H1 (cell line): Measurements from ENCODE around the gene GPR35. TPM values are rescaled to one million over a fixed set of nuclear protein-coding genes. Genes with fewer than 3 reads are reported as not detected.

Experiments
- CTCF ChIA-PET: fragments of 300-600 bp; sonication (Branson Sonifier 250); formaldehyde crosslinking; loops from one replicate; lab custom pipeline; 2021; ENCODE audit not compliant: partially characterized antibody; lab: Charles Lee
- POLR2A ChIA-PET: fragments of 300-600 bp; sonication (Branson Sonifier 250); formaldehyde crosslinking; loops from one replicate; lab custom pipeline; 2021; ENCODE audit warnings: inconsistent platforms; ENCODE audit not compliant: partially characterized antibody; lab: Charles Lee
- DNase-seq, 2 experiments: peaks; one replicate each; pipeline versions ENCODE4 v3.0.0 to v3.0.0-alpha.2; 2010 to 2022; ENCODE audit warnings: low spot score in 2 of 2, low read depth in 1 of 2, mixed read lengths in 1 of 2
- FAIRE-seq: peaks from 2 replicates; lab custom pipeline; 2011; peaks lifted over from hg19 to GRCh38; lab: Jason Lieb, UNC
- H2AFZ ChIP-seq: 2 replicates; pipeline ENCODE4 v1.8.1; 2012; ENCODE audit warnings: low read length, inconsistent platforms
- H2AK5ac ChIP-seq: 2 replicates; pipeline ENCODE4 v1.6.1; 2013; ENCODE audit warnings: low read depth, low read length
- H2BK120ac ChIP-seq: replicated peaks from 2 replicates; pipeline ENCODE3; 2013; ENCODE audit warnings: low read depth, low read length, inconsistent platforms
- H2BK12ac ChIP-seq: 2 replicates; pipeline ENCODE4 v1.6.1; 2013; ENCODE audit warnings: low read depth, low read length
- H2BK15ac ChIP-seq: 2 replicates; pipeline ENCODE4 v1.6.1; 2013; ENCODE audit warnings: low read length
- H2BK20ac ChIP-seq: 2 replicates; pipeline ENCODE4 v1.6.1; 2013; ENCODE audit warnings: low read length
- H2BK5ac ChIP-seq: 2 replicates; pipeline ENCODE4 v1.6.1; 2013; ENCODE audit warnings: low read depth, low read length
- H3K14ac ChIP-seq: 2 replicates; pipeline ENCODE4 v1.6.1; 2013; ENCODE audit warnings: inconsistent platforms; ENCODE audit not compliant: insufficient read length
- H3K18ac ChIP-seq: 2 replicates; pipeline ENCODE4 v1.6.1; 2013; ENCODE audit warnings: low read length; ENCODE audit errors: extremely low read depth
- H3K23ac ChIP-seq: 2 replicates; pipeline ENCODE4 v1.6.1; 2013; ENCODE audit warnings: inconsistent platforms; ENCODE audit not compliant: insufficient read length
- H3K23me2 ChIP-seq: 2 replicates; pipeline ENCODE4 v1.6.1; 2013; ENCODE audit warnings: low read depth, low read length
- H3K27ac ChIP-seq: 2 replicates; pipeline ENCODE4 v1.6.1; 2011; ENCODE audit warnings: low read depth, low read length, inconsistent platforms
- H3K27me3 ChIP-seq, 4 experiments: replicated peaks in 1 of 4; 1 replicate in 1 of 4; 2 replicates in 3 of 4; pipeline versions ENCODE4 v1.6.1 to v1.8.1; 2011 to 2013; ENCODE audit warnings: low read length in 3 of 4, mild to moderate bottlenecking in 3 of 4, inconsistent platforms in 2 of 4, mixed read lengths in 2 of 4, moderate library complexity in 1 of 4; ENCODE audit not compliant: control insufficient read depth in 3 of 4, insufficient read depth in 3 of 4; ENCODE audit errors: extremely low read depth in 1 of 4
- H3K36me3 ChIP-seq, 4 experiments: 2 replicates each; pipeline versions ENCODE4 v1.6.1 to v1.8.1; 2011 to 2013; ENCODE audit warnings: mild to moderate bottlenecking in 4 of 4, low read length in 3 of 4, moderate library complexity in 2 of 4, control low read depth in 1 of 4, inconsistent platforms in 1 of 4; ENCODE audit not compliant: insufficient read depth in 4 of 4, control insufficient read depth in 2 of 4
- H3K4ac ChIP-seq: replicated peaks from 2 replicates; pipeline ENCODE3; 2013; ENCODE audit warnings: low read length, low read depth, mixed read lengths, inconsistent platforms; ENCODE audit not compliant: insufficient read length
- H3K4me1 ChIP-seq, 4 experiments: replicated peaks in 1 of 4; 1 replicate in 1 of 4; 2 replicates in 3 of 4; pipeline versions ENCODE4 v1.6.1 to v1.8.1; 2011 to 2013; ENCODE audit warnings: low read length in 3 of 4, inconsistent platforms in 2 of 4, mixed read lengths in 1 of 4; ENCODE audit not compliant: insufficient read depth in 4 of 4, control insufficient read depth in 3 of 4
- H3K4me2 ChIP-seq, 2 experiments: 2 replicates each; pipeline versions ENCODE4 v1.6.1 to v1.8.1; 2011 to 2013; ENCODE audit warnings: low read depth in 2 of 2, low read length in 2 of 2, control low read depth in 1 of 2, inconsistent platforms in 1 of 2, mild to moderate bottlenecking in 1 of 2; ENCODE audit not compliant: insufficient read depth in 1 of 2
- H3K4me3 ChIP-seq, 4 experiments: fragments of 200-600, 300-600 bp in 1 of 4; sonication (generic), shearing (Covaris generic), sonication (Bioruptor Twin) in 1 of 4; 2 replicates each; pipeline versions ENCODE4 v1.5.1 to v1.8.1; 2011 to 2016; ENCODE audit warnings: low read length in 4 of 4, low read depth in 3 of 4, control low read depth in 2 of 4, inconsistent platforms in 2 of 4, mild to moderate bottlenecking in 2 of 4, mixed read lengths in 1 of 4, moderate library complexity in 1 of 4; ENCODE audit not compliant: insufficient read depth in 2 of 4; ENCODE audit errors: extremely low read depth in 1 of 4
- H3K56ac ChIP-seq: replicated peaks from 2 replicates; pipeline ENCODE3; 2013; ENCODE audit warnings: low read depth, mild to moderate bottlenecking, mixed read lengths, low read length, inconsistent platforms; ENCODE audit not compliant: insufficient read length
- H3K79me1 ChIP-seq: 2 replicates; pipeline ENCODE4 v1.6.1; 2013; ENCODE audit warnings: low read depth, low read length, control low read depth
- H3K79me2 ChIP-seq, 2 experiments: 2 replicates each; pipeline versions ENCODE4 v1.6.1 to v1.8.1; 2012 to 2013; ENCODE audit warnings: low read length in 2 of 2, mild to moderate bottlenecking in 2 of 2, inconsistent platforms in 1 of 2; ENCODE audit not compliant: insufficient read depth in 2 of 2, control insufficient read depth in 1 of 2
- H3K9ac ChIP-seq, 4 experiments: replicated peaks in 1 of 4; 1 replicate in 1 of 4; 2 replicates in 3 of 4; pipeline versions ENCODE4 v1.6.1 to v1.8.1; 2011 to 2013; ENCODE audit warnings: low read depth in 3 of 4, low read length in 3 of 4, control low read depth in 2 of 4, mild to moderate bottlenecking in 2 of 4, moderate library complexity in 2 of 4, inconsistent platforms in 1 of 4; ENCODE audit errors: extremely low read depth in 1 of 4
- H3K9me3 ChIP-seq, 2 experiments: 2 replicates each; pipeline versions ENCODE4 v1.6.1 to v1.8.1; 2012 to 2013; ENCODE audit warnings: mild to moderate bottlenecking in 2 of 2, moderate library complexity in 2 of 2, control low read depth in 1 of 2, inconsistent platforms in 1 of 2, low read depth in 1 of 2, low read length in 1 of 2, mixed read lengths in 1 of 2; ENCODE audit not compliant: insufficient read depth in 2 of 2
- H4K20me1 ChIP-seq, 2 experiments: replicated peaks in 1 of 2; 2 replicates each; pipeline versions ENCODE3 to v1.8.1; 2011 to 2013; ENCODE audit warnings: inconsistent platforms in 2 of 2, low read length in 2 of 2, mild to moderate bottlenecking in 1 of 2; ENCODE audit not compliant: insufficient read depth in 2 of 2, control insufficient read depth in 1 of 2
- H4K5ac ChIP-seq: 2 replicates; pipeline ENCODE4 v1.6.1; 2013; ENCODE audit warnings: low read length, low read depth, mixed read lengths, inconsistent platforms; ENCODE audit not compliant: insufficient read length
- H4K8ac ChIP-seq: 2 replicates; pipeline ENCODE4 v1.8.0; 2013; ENCODE audit warnings: mild to moderate bottlenecking, moderate library complexity, low read length, inconsistent platforms; ENCODE audit not compliant: insufficient read depth; ENCODE audit errors: extremely low read depth
- H4K91ac ChIP-seq: replicated peaks from 2 replicates; pipeline ENCODE3; 2013; ENCODE audit warnings: low read length, mixed read lengths, inconsistent platforms; ENCODE audit not compliant: insufficient read length
- BACH1 ChIP-seq: IDR thresholded peaks from 2 replicates; pipeline ENCODE4 v1.6.1; 2012; ENCODE audit warnings: low read length, improper control_type of control experiment
- CBX5 ChIP-seq: fragments of 300-800, 300-1000 bp; sonication (generic); IDR thresholded peaks from 2 replicates; pipeline ENCODE4 v1.7.1; 2016; ENCODE audit warnings: antibody characterized with exemption, low read length, low read depth
- CHD2 ChIP-seq: IDR thresholded peaks from 2 replicates; pipeline ENCODE4 v1.6.1; 2012; ENCODE audit warnings: low read length, improper control_type of control experiment
- EGR1 ChIP-seq: IDR thresholded peaks from 2 replicates; pipeline ENCODE4 v1.6.1; 2011; ENCODE audit warnings: low read depth, low read length, borderline replicate concordance
- FOSL1 ChIP-seq: IDR thresholded peaks from 2 replicates; pipeline ENCODE4 v1.6.1; 2011; ENCODE audit warnings: mild to moderate bottlenecking, low read depth, low read length, moderate library complexity; ENCODE audit not compliant: insufficient read depth
- JUND ChIP-seq: IDR thresholded peaks from 2 replicates; pipeline ENCODE4 v1.6.1; 2011; ENCODE audit warnings: mild to moderate bottlenecking, improper control_type of control experiment, low read length
- KDM1A ChIP-seq: fragments of 200-600, 300-600 bp; sonication (generic); IDR thresholded peaks from 2 replicates; pipeline ENCODE4 v1.7.1; 2016; ENCODE audit warnings: mild to moderate bottlenecking, low read length, borderline replicate concordance
- POU5F1 ChIP-seq: IDR thresholded peaks from 2 replicates; pipeline ENCODE4 v1.6.1; 2011; ENCODE audit warnings: low read depth, mild to moderate bottlenecking, low read length, moderate library complexity
- SAP30 ChIP-seq: fragments of 300-600 bp; sonication (generic); IDR thresholded peaks from 2 replicates; pipeline ENCODE4 v1.7.1; 2012; ENCODE audit warnings: low read length, moderate library complexity, mild to moderate bottlenecking, inconsistent platforms; ENCODE audit not compliant: insufficient read depth, insufficient replicate concordance
- TBP ChIP-seq: IDR thresholded peaks from 2 replicates; pipeline ENCODE4 v1.6.1; 2011; ENCODE audit warnings: low read depth, low read length, improper control_type of control experiment
- TEAD4 ChIP-seq: IDR thresholded peaks from 2 replicates; pipeline ENCODE4 v1.6.1; 2012; ENCODE audit warnings: low read depth, low read length, inconsistent platforms, mixed read lengths
- USF2 ChIP-seq: IDR thresholded peaks from 2 replicates; pipeline ENCODE4 v1.6.1; 2011; ENCODE audit warnings: low read length, improper control_type of control experiment
- ZNF274 ChIP-seq: IDR thresholded peaks from 2 replicates; pipeline ENCODE4 v1.7.0; 2012; ENCODE audit warnings: low read length, borderline replicate concordance; ENCODE audit errors: extremely low read depth
- WGBS, 2 experiments: shearing (Covaris generic) in 1 of 2; methylation state at CpG; one replicate each; pipeline versions ENCODE4 v1.1.6 to v1.1.7; 2013 to 2015; ENCODE audit warnings: low lambda C conversion rate in 2 of 2, mixed read lengths in 2 of 2, inconsistent platforms in 1 of 2, low coverage in 1 of 2, missing lambda C conversion rate in 1 of 2; ENCODE audit not compliant: insufficient replicate concordance in 2 of 2, insufficient coverage in 1 of 2, insufficient read length in 1 of 2; ENCODE audit errors: extremely low coverage in 1 of 2, missing lambda C conversion rate in 1 of 2; 5-methylcytosine and 5-hydroxymethylcytosine counted together
- polyA plus RNA-seq, 7 experiments: library from polyadenylated mRNA; depleted of rRNA in 3 of 7; stranded (reverse) in 5 of 7; unstranded in 2 of 7; fragments of >200 nt in 5 of 7; fragments of 200-250 nt in 2 of 7; gene quantifications; 1 replicate in 5 of 7; 2 replicates in 1 of 7; 4 replicates in 1 of 7; pipeline versions ENCODE4 v1.2.1 to v1.2.3, GENCODE V29; 2011 to 2013; ENCODE audit warnings: missing spikeins in 2 of 7, mixed read lengths in 2 of 7
- total RNA-seq: library from RNA; stranded (reverse); fragmentation: NEBNext Ultra II Directional; extraction: Animal tissue kit (Norgen Biotek cat#: 25700); gene quantifications from 2 replicates; pipeline ENCODE4 v1.2.1, GENCODE V29; 2021

Gene GPR35
- total and polyA plus RNA-seq, 2 of the 8 experiments (the other 6 are each of a cell fraction or from before 2014, with no cell fraction given) = 0.47 TPM; not detected in 1

- FAIRE-seq (no peak), DNase-seq (no peak)
- POLR2A ChIA-PET = no interaction called here
- TF ChIP-seq POU5F1 = no peak
- TF ChIP-seq SAP30 = no peak
- TF ChIP-seq CHD2 = no peak
- TF ChIP-seq TEAD4 = no peak
- no peak for TF ChIP-seq KDM1A
- no peak for TF ChIP-seq ZNF274
- no peak for TF ChIP-seq JUND
- no peak for TF ChIP-seq FOSL1
- TF ChIP-seq TBP = no peak
- TF ChIP-seq BACH1 = no peak
- TF ChIP-seq USF2 = no peak
- TF ChIP-seq CBX5 = no peak
- no peak for TF ChIP-seq EGR1
These were observed 6.4 kb downstream of the GPR35 start for GRCh38 chr2:240631548-240632305.

More at GRCh38 chr2:240631548-240632305, 6.4 kb downstream of the GPR35 start:
- Histone ChIP-seq H2AK5ac (no peak overlapping the region), H3K27ac (no peak overlapping the region), H2BK20ac (no peak overlapping the region), H4K8ac (no peak overlapping the region), H3K4me3 (no peak overlapping the region), H3K9ac (no peak overlapping the region), H3K18ac (no peak overlapping the region), H4K5ac (no peak overlapping the region), H3K4ac (no peak overlapping the region), H2BK12ac (no peak overlapping the region), H3K4me2 (no peak overlapping the region), H4K20me1 (no peaks in the 10 kb centered on the region), H2BK5ac (no peak overlapping the region), H3K23ac (no peak overlapping the region), H3K23me2 (no peaks in the 10 kb centered on the region), H3K27me3 (no peaks in the 10 kb centered on the region), H3K79me1 (no peaks in the 10 kb centered on the region), H3K79me2 (no peaks in the 10 kb centered on the region), H3K36me3 (no peaks in the 10 kb centered on the region), H2BK120ac (no peak overlapping the region), H3K4me1 (no peaks in the 10 kb centered on the region; a peak in 1 of 7 replicates), H3K56ac (no peak overlapping the region), H3K14ac (no peak overlapping the region), H3K9me3 (peaks cover 32 to 58% of the 10 kb centered on the region in 2 experiments), H4K91ac (no peak overlapping the region), H2BK15ac (no peak overlapping the region), H2AFZ (no peak overlapping the region)
- 86% methylated on average over 11 of the region's 11 CpGs; no CpG with 5 or more reads in 1 of the 2 experiments for WGBS, 2 experiments
- CTCF ChIA-PET = interaction anchor here (1.1 kb wide), 1 partner anchor 118 kb away, joined by 3 read pairs; no protein-coding TSS in a partner anchor
